IMR-90 (cell line): Measurements from ENCODE around the gene PPP1R9A. TPM values are rescaled to one million over a fixed set of nuclear protein-coding genes. Genes with fewer than 3 reads are reported as not detected.

Source experiments
- ATAC-seq: fragments of 200-7000 bp; cut with Tn5 transposase; 2 replicates; pipeline ENCODE4 v1.9.1; 2020; ENCODE audit warnings: low read depth, mild to moderate bottlenecking, moderate library complexity
- BruUV-seq: library from RNA; stranded (reverse); fragments of 400-500 nt; replicated peaks from 2 replicates; lab custom pipeline; 2021; lab: Mats Ljungman, UMichigan
- CTCF ChIA-PET: fragments of 300-600 bp; formaldehyde crosslinking; extraction: SDS; loops from one replicate; lab custom pipeline; 2021; ENCODE audit warnings: antibody characterized with exemption; lab: Yijun Ruan, JAX
- POLR2A ChIA-PET: fragments of 300-600 bp; sonication (Branson Sonifier 250); formaldehyde crosslinking; loops from one replicate; lab custom pipeline; 2022; ENCODE audit warnings: antibody characterized with exemption; ENCODE audit not compliant: unreplicated experiment; lab: Charles Lee
- DNase-seq: peaks from one replicate; pipeline ENCODE4 v3.0.0; 2013
- H2AFZ ChIP-seq: replicated peaks from 2 replicates; pipeline ENCODE3; 2013; ENCODE audit warnings: low read length, mild to moderate bottlenecking; ENCODE audit not compliant: poor library complexity
- H2AK5ac ChIP-seq: 2 replicates; pipeline ENCODE4 v1.6.1; 2013; ENCODE audit warnings: low read depth, low read length, inconsistent platforms
- H2AK9ac ChIP-seq: replicated peaks from 2 replicates; pipeline ENCODE3; 2013; ENCODE audit warnings: mild to moderate bottlenecking, low read depth, low read length, moderate library complexity; ENCODE audit not compliant: poor library complexity
- H2BK120ac ChIP-seq: 2 replicates; pipeline ENCODE4 v1.6.1; 2013; ENCODE audit warnings: low read depth, low read length, inconsistent platforms
- H2BK15ac ChIP-seq: 3 replicates; pipeline ENCODE4 v1.6.1; 2013; ENCODE audit warnings: low read depth, low read length, inconsistent platforms
- H2BK20ac ChIP-seq: 2 replicates; pipeline ENCODE4 v1.6.1; 2013; ENCODE audit warnings: low read depth, mild to moderate bottlenecking, inconsistent platforms, low read length, moderate library complexity
- H2BK5ac ChIP-seq: 2 replicates; pipeline ENCODE4 v1.6.1; 2013; ENCODE audit warnings: mild to moderate bottlenecking, low read depth, low read length, inconsistent platforms; ENCODE audit not compliant: poor library complexity, severe bottlenecking
- H3K14ac ChIP-seq: replicated peaks from 2 replicates; pipeline ENCODE4 v1.6.1; 2013; ENCODE audit warnings: low read depth, low read length, inconsistent platforms
- H3K18ac ChIP-seq: 2 replicates; pipeline ENCODE4 v1.6.1; 2013; ENCODE audit warnings: low read depth, low read length, control low read depth
- H3K23ac ChIP-seq: 2 replicates; pipeline ENCODE4 v1.6.1; 2013; ENCODE audit warnings: low read depth, low read length, inconsistent platforms
- H3K27ac ChIP-seq: 2 replicates; pipeline ENCODE4 v1.5.1; 2013; ENCODE audit warnings: mild to moderate bottlenecking, control low read depth, low read length; ENCODE audit not compliant: insufficient read depth
- H3K27me3 ChIP-seq: 2 replicates; pipeline ENCODE4 v1.6.1; 2013; ENCODE audit warnings: low read length; ENCODE audit not compliant: control insufficient read depth, insufficient read depth
- H3K36me3 ChIP-seq: 2 replicates; pipeline ENCODE4 v1.6.1; 2013; ENCODE audit warnings: low read length, mixed read lengths; ENCODE audit not compliant: control insufficient read depth, insufficient read depth
- H3K4ac ChIP-seq: 2 replicates; pipeline ENCODE4 v1.6.1; 2013; ENCODE audit warnings: low read depth, low read length, inconsistent platforms
- H3K4me1 ChIP-seq: 2 replicates; pipeline ENCODE4 v1.6.1; 2013; ENCODE audit warnings: low read length, mixed read lengths; ENCODE audit not compliant: control insufficient read depth, insufficient read depth
- H3K4me2 ChIP-seq: 2 replicates; pipeline ENCODE4 v1.6.1; 2013; ENCODE audit warnings: low read depth, mild to moderate bottlenecking, control low read depth, low read length, moderate library complexity
- H3K4me3 ChIP-seq: 2 replicates; pipeline ENCODE4 v1.5.1; 2013; ENCODE audit warnings: low read depth, mild to moderate bottlenecking, control low read depth, low read length, moderate library complexity; ENCODE audit not compliant: insufficient read depth
- H3K56ac ChIP-seq: 2 replicates; pipeline ENCODE4 v1.6.1; 2013; ENCODE audit warnings: low read length, inconsistent platforms; ENCODE audit not compliant: insufficient read depth; ENCODE audit errors: extremely low read depth
- H3K79me1 ChIP-seq, 2 experiments: 2 replicates each; pipeline ENCODE4 v1.6.1; 2013; ENCODE audit warnings: low read length in 2 of 2, inconsistent platforms in 1 of 2, low read depth in 1 of 2
- H3K9ac ChIP-seq: 2 replicates; pipeline ENCODE4 v1.6.1; 2013; ENCODE audit warnings: low read depth, low read length, control low read depth
- H3K9me1 ChIP-seq: 2 replicates; pipeline ENCODE4 v1.6.1; 2013; ENCODE audit warnings: low read length, inconsistent platforms; ENCODE audit not compliant: insufficient read depth
- H3K9me3 ChIP-seq: 2 replicates; pipeline ENCODE4 v1.6.1; 2013; ENCODE audit warnings: low read length; ENCODE audit not compliant: control insufficient read depth, insufficient read depth
- H4K20me1 ChIP-seq: 2 replicates; pipeline ENCODE4 v1.6.1; 2013; ENCODE audit warnings: low read length, inconsistent platforms; ENCODE audit not compliant: insufficient read depth
- H4K5ac ChIP-seq: 2 replicates; pipeline ENCODE4 v1.6.1; 2013; ENCODE audit warnings: mild to moderate bottlenecking, low read depth, low read length, control low read depth
- H4K8ac ChIP-seq, 2 experiments: 2 replicates each; pipeline ENCODE4 v1.6.1; 2013; ENCODE audit warnings: low read depth in 2 of 2, low read length in 2 of 2, control low read depth in 1 of 2, inconsistent platforms in 1 of 2
- H4K91ac ChIP-seq: 2 replicates; pipeline ENCODE4 v1.6.1; 2013; ENCODE audit warnings: low read depth, low read length, inconsistent platforms; ENCODE audit not compliant: insufficient read depth
- BHLHE40 ChIP-seq: fragments of 150-350 bp; IDR thresholded peaks from 2 replicates; pipeline ENCODE4 v1.6.1; 2016; ENCODE audit warnings: mild to moderate bottlenecking, low read depth, low read length
- CEBPB ChIP-seq: IDR thresholded peaks from 2 replicates; pipeline ENCODE4 v1.6.1; 2012; ENCODE audit warnings: low read depth, low read length, improper control_type of control experiment
- CHD1 ChIP-seq: IDR thresholded peaks from 2 replicates; pipeline ENCODE4 v1.6.1; 2012; ENCODE audit warnings: low read depth, low read length, improper control_type of control experiment
- CTCF ChIP-seq: conservative IDR thresholded peaks from 2 replicates; pipeline ENCODE4 v1.5.1; 2012; ENCODE audit warnings: mild to moderate bottlenecking, low read depth, low read length, improper control_type of control experiment
- ELK1 ChIP-seq: fragments of 150-350 bp; IDR thresholded peaks from 2 replicates; pipeline ENCODE4 v1.6.1; 2016; ENCODE audit warnings: low read depth, mild to moderate bottlenecking, low read length, moderate library complexity, borderline replicate concordance
- FOS ChIP-seq: fragments of 150-350 bp; IDR thresholded peaks from 2 replicates; pipeline ENCODE4 v1.6.1; 2016; ENCODE audit warnings: low read depth, low read length
- MAFK ChIP-seq: IDR thresholded peaks from 2 replicates; pipeline ENCODE4 v1.6.1; 2012; ENCODE audit warnings: low read depth, low read length, improper control_type of control experiment
- MAZ ChIP-seq: IDR thresholded peaks from 2 replicates; pipeline ENCODE4 v1.6.1; 2012; ENCODE audit warnings: low read depth, mild to moderate bottlenecking, low read length, improper control_type of control experiment, moderate library complexity, borderline replicate concordance
- MXI1 ChIP-seq: IDR thresholded peaks from 2 replicates; pipeline ENCODE4 v1.6.1; 2012; ENCODE audit warnings: low read depth, mild to moderate bottlenecking, low read length, moderate library complexity, borderline replicate concordance
- NFE2L2 ChIP-seq: fragments of 150-350 bp; IDR thresholded peaks from 2 replicates; pipeline ENCODE4 v1.6.1; 2016; ENCODE audit warnings: low read depth, mild to moderate bottlenecking, low read length
- POLR2A ChIP-seq: IDR thresholded peaks from 2 replicates; pipeline ENCODE4 v1.6.1; 2012; ENCODE audit warnings: mild to moderate bottlenecking, low read depth, low read length
- RAD21 ChIP-seq: IDR thresholded peaks from 2 replicates; pipeline ENCODE4 v1.6.1; 2012; ENCODE audit warnings: low read length, improper control_type of control experiment
- RCOR1 ChIP-seq: IDR thresholded peaks from 2 replicates; pipeline ENCODE4 v1.6.1; 2012; ENCODE audit warnings: mild to moderate bottlenecking, low read length, improper control_type of control experiment; ENCODE audit not compliant: insufficient replicate concordance
- RFX5 ChIP-seq: IDR thresholded peaks from 2 replicates; pipeline ENCODE4 v1.8.0; 2012; ENCODE audit warnings: low read depth, mild to moderate bottlenecking, low read length, moderate library complexity
- SMC3 ChIP-seq: fragments of 150-350 bp; IDR thresholded peaks from 2 replicates; pipeline ENCODE4 v1.6.1; 2016; ENCODE audit warnings: low read depth, mild to moderate bottlenecking, antibody characterized with exemption, low read length, moderate library complexity
- USF2 ChIP-seq: fragments of 150-350 bp; IDR thresholded peaks from 2 replicates; pipeline ENCODE4 v1.6.1; 2017; ENCODE audit warnings: mild to moderate bottlenecking, antibody characterized with exemption, low read length, low read depth
- dilution Hi-C: fragments of 300-500 bp; cut with HindIII; formaldehyde crosslinking; loops from one replicate; pipeline ENCODE4 v1.14.3; 2018; ENCODE audit warnings: low sequenced_read_pairs; ENCODE audit not compliant: unreplicated experiment
- in situ Hi-C: fragments of 300-500 bp; cut with MboI; formaldehyde crosslinking; loops from 3 replicates; pipeline ENCODE4 v1.14.3; 2019; ENCODE audit warnings: low sequenced_read_pairs, inconsistent platforms, mixed read lengths
- intact Hi-C: fragments of 100-400 bp; cut with micrococcal nuclease; formaldehyde crosslinking; loops from 2 replicates; pipeline ENCODE4 v1.10.0; 2022
- polyA plus RNA-seq, 3 experiments: library from polyadenylated mRNA; depleted of rRNA; stranded (reverse); fragments of >200 nt; gene quantifications; 2 replicates each; pipeline ENCODE4 v1.2.3, GENCODE V29; 2012; ENCODE audit warnings: low replicate concordance in 1 of 3
- total RNA-seq: library from RNA; depleted of rRNA; stranded (reverse); fragments of >200 nt; gene quantifications from 2 replicates; pipeline ENCODE4 v1.2.3, GENCODE V29; 2012

PPP1R9A gene
- total and polyA plus RNA-seq, 2 of the 4 experiments (the other 2 are of a cell fraction), result not detected

GRCh38 chr7:94875201-94875600 lies 32.2 kb upstream of the PPP1R9A start:
- intact Hi-C loops, result no loop called here
- DNase-seq (no peak), ATAC-seq (no peak)
- no peak overlapping the region for H4K5ac ChIP-seq
- H2BK15ac ChIP-seq, result no peak overlapping the region
- no peaks in the 10 kb centered on the region for H3K9me1 ChIP-seq
- H3K27me3 ChIP-seq, result no peaks in the 10 kb centered on the region
- no peak overlapping the region for H2AFZ ChIP-seq
- no peak overlapping the region for H3K27ac ChIP-seq
- dilution Hi-C loops, result no loop called here
- H4K20me1 ChIP-seq, result no peaks in the 10 kb centered on the region
- H2BK120ac ChIP-seq, result no peak overlapping the region
- H3K4ac ChIP-seq, result no peak overlapping the region
- no peaks in the 10 kb centered on the region for H3K79me1 ChIP-seq
- BruUV-seq, result no TSS peak
- in situ Hi-C loops, result no loop called here
- no peak overlapping the region for H4K8ac ChIP-seq
- no peak overlapping the region for H3K56ac ChIP-seq
- no peak overlapping the region for H3K9ac ChIP-seq
- H3K14ac ChIP-seq, result no peak overlapping the region
- H2BK20ac ChIP-seq, result no peak overlapping the region
- no peak overlapping the region for H2BK5ac ChIP-seq
- H3K36me3 ChIP-seq, result no peaks in the 10 kb centered on the region
- H2AK9ac ChIP-seq, result no peak overlapping the region
- ChIA-PET CTCF (no interaction called here), POLR2A (no interaction called here)
- no peak overlapping the region for H4K91ac ChIP-seq
- no peak overlapping the region for H3K18ac ChIP-seq
- no peak overlapping the region for H3K4me3 ChIP-seq
- H2AK5ac ChIP-seq, result no peak overlapping the region
- H3K9me3 ChIP-seq, result peaks cover 3% of the 10 kb centered on the region; the same call in 1 of the 2 replicates
- H3K23ac ChIP-seq, result no peak overlapping the region
- no peak overlapping the region for H3K4me2 ChIP-seq
- no peaks in the 10 kb centered on the region for H3K4me1 ChIP-seq
- TF ChIP-seq NFE2L2 (no peak), RFX5 (no peak), MAZ (no peak), MAFK (no peak), FOS (no peak), RCOR1 (no peak), BHLHE40 (no peak), ELK1 (no peak), USF2 (no peak), CHD1 (no peak), POLR2A (no peak), SMC3 (no peak), MXI1 (no peak), CTCF (no peak), CEBPB (no peak), RAD21 (no peak)
